GM12878 (cell line): ENCODE results near the gene FAM184B. TPM values are rescaled to one million over a fixed set of nuclear protein-coding genes. Genes with fewer than 3 reads are reported as not detected.

ENCODE experiments used
- ATAC-seq: fragments of 200-7000 bp; cut with Tn5 transposase; 3 replicates; pipeline ENCODE4 v1.9.1; 2020; ENCODE audit warnings: mild to moderate bottlenecking, moderate library complexity
- BruUV-seq: library from RNA; stranded (reverse); fragments of 400-500 nt; replicated peaks from 2 replicates; lab custom pipeline; 2021; lab: Mats Ljungman, UMichigan
- CTCF ChIA-PET: fragments of 300-600 bp; sonication (Branson Sonifier 250); formaldehyde crosslinking; extraction: SDS; loops from one replicate; lab custom pipeline; 2021; ENCODE audit warnings: inconsistent platforms; lab: Yijun Ruan, JAX
- POLR2A ChIA-PET: fragments of 350-600 bp; formaldehyde crosslinking; extraction: SDS; loops from one replicate; lab custom pipeline; 2021; ENCODE audit warnings: inconsistent platforms; lab: Charles Lee
- RAD21 ChIA-PET: fragments of 300-600 bp; sonication (Branson Sonifier 250); formaldehyde crosslinking; loops from one replicate; lab custom pipeline; 2023; ENCODE audit warnings: antibody characterized with exemption; ENCODE audit not compliant: unreplicated experiment; lab: Charles Lee
- SMC1A ChIA-PET: fragments of 300-600 bp; sonication (Branson Sonifier 250); formaldehyde crosslinking; loops from one replicate; lab custom pipeline; 2023; ENCODE audit not compliant: unreplicated experiment, uncharacterized antibody; lab: Charles Lee
- DNase-seq: peaks from one replicate; pipeline ENCODE4 v3.0.0-alpha.2; 2011; ENCODE audit warnings: low read depth, low spot score
- FAIRE-seq: peaks from 3 replicates; lab custom pipeline; 2011; peaks lifted over from hg19 to GRCh38; lab: Jason Lieb, UNC
- H2AFZ ChIP-seq: 2 replicates; pipeline ENCODE4 v1.6.0; 2011; ENCODE audit warnings: low read depth, low read length, control low read depth; ENCODE audit not compliant: control insufficient read depth
- H3K27ac ChIP-seq: 2 replicates; pipeline ENCODE4 v1.5.1; 2011; ENCODE audit warnings: control low read depth; ENCODE audit not compliant: control insufficient read depth, insufficient read depth
- H3K27me3 ChIP-seq, 2 experiments: replicated peaks in 1 of 2; 2 replicates each; pipeline versions ENCODE4 v1.6.0 to v1.6.1; 2011; ENCODE audit warnings: low read length in 1 of 2; ENCODE audit not compliant: control insufficient read depth in 2 of 2, insufficient read depth in 2 of 2
- H3K36me3 ChIP-seq, 2 experiments: 2 replicates each; pipeline ENCODE4 v1.5.1; 2011; ENCODE audit warnings: low read length in 1 of 2; ENCODE audit not compliant: control insufficient read depth in 2 of 2, insufficient read depth in 2 of 2
- H3K4me1 ChIP-seq: 2 replicates; pipeline ENCODE4 v1.6.1; 2011; ENCODE audit warnings: mild to moderate bottlenecking, low read length, moderate library complexity, mixed read lengths; ENCODE audit not compliant: control insufficient read depth, insufficient read depth
- H3K4me2 ChIP-seq: 2 replicates; pipeline ENCODE4 v1.6.0; 2011; ENCODE audit warnings: control low read depth; ENCODE audit not compliant: control insufficient read depth, insufficient read depth
- H3K4me3 ChIP-seq: fragments of 200-600 bp; sonication (generic); 2 replicates; pipeline ENCODE4 v1.5.1; 2016
- H3K79me2 ChIP-seq: 2 replicates; pipeline ENCODE4 v1.6.0; 2011; ENCODE audit warnings: low read length; ENCODE audit not compliant: control insufficient read depth, insufficient read depth
- H3K9ac ChIP-seq: 2 replicates; pipeline ENCODE4 v1.8.0; 2011; ENCODE audit warnings: low read length, control low read depth, mixed read lengths; ENCODE audit not compliant: control insufficient read depth, insufficient read depth
- H3K9me3 ChIP-seq: replicated peaks from 3 replicates; pipeline ENCODE4 v1.5.1; 2011; ENCODE audit warnings: mild to moderate bottlenecking, low read length; ENCODE audit not compliant: control insufficient read depth, insufficient read depth
- H4K20me1 ChIP-seq: 2 replicates; pipeline ENCODE4 v1.6.0; 2011; ENCODE audit not compliant: control insufficient read depth, insufficient read depth
- CTCF ChIP-seq, 3 experiments: IDR thresholded peaks in 2 of 3; conservative IDR thresholded peaks in 1 of 3; 2 replicates each; pipeline ENCODE4 v1.5.1; 2011; ENCODE audit warnings: low read depth in 3 of 3, low read length in 3 of 3, mild to moderate bottlenecking in 3 of 3, control low read depth in 2 of 3, moderate library complexity in 2 of 3, inconsistent platforms in 1 of 3, mixed read lengths in 1 of 3; ENCODE audit not compliant: control insufficient read depth in 2 of 3, insufficient read depth in 1 of 3; ENCODE audit errors: extremely low read depth in 1 of 3
- EED ChIP-seq: sonication (generic); IDR thresholded peaks from 2 replicates; pipeline ENCODE4 v1.6.1; 2016; ENCODE audit warnings: antibody characterized with exemption, low read depth
- FOS ChIP-seq: IDR thresholded peaks from 3 replicates; pipeline ENCODE4 v1.6.1; 2011; ENCODE audit warnings: borderline replicate concordance; ENCODE audit not compliant: insufficient read length; ENCODE audit errors: extremely low read depth
- HCFC1 ChIP-seq: fragments of 150-350 bp; IDR thresholded peaks from 2 replicates; pipeline ENCODE4 v1.6.1; 2014; ENCODE audit warnings: low read length
- SP1 ChIP-seq: IDR thresholded peaks from one replicate; pipeline ENCODE4 v1.6.1; 2011; ENCODE audit warnings: low read depth, low read length
- WGBS: methylation state at CpG from one replicate; pipeline ENCODE4 v1.1.6; 2016; ENCODE audit warnings: low lambda C conversion rate; ENCODE audit not compliant: insufficient replicate concordance, insufficient coverage; ENCODE audit errors: missing lambda C conversion rate; 5-methylcytosine and 5-hydroxymethylcytosine counted together
- in situ Hi-C: fragments of 300-500 bp; cut with MboI; formaldehyde crosslinking; loops from 9 replicates; pipeline ENCODE4 v1.14.3; 2018; ENCODE audit warnings: mixed read lengths
- intact Hi-C: fragments of 100-400 bp; cut with micrococcal nuclease; formaldehyde crosslinking; loops from one replicate; pipeline ENCODE4 v1.14.2; 2022; ENCODE audit not compliant: unreplicated experiment
- polyA plus RNA-seq, 11 experiments: library from polyadenylated mRNA; depleted of rRNA in 4 of 11; unstranded in 6 of 11; stranded (reverse) in 5 of 11; fragments of >200 nt; fragmentation: Nextera tagmentation in 4 of 11; fragmentation: Illumina TruSeq in 1 of 11; extraction: Ambion mirVana in 4 of 11; extraction: Trizol in 1 of 11; gene quantifications; 1 replicate in 1 of 11; 2 replicates in 10 of 11; pipeline versions ENCODE4 v1.2.1 to v1.2.3, GENCODE V29; 2011 to 2016; ENCODE audit warnings: inconsistent platforms in 2 of 11, missing spikeins in 2 of 11, low read depth in 1 of 11
- total RNA-seq, 4 experiments: library from RNA; depleted of rRNA in 3 of 4; stranded (reverse); fragments of >200 nt in 3 of 4; fragmentation: Illumina TruSeq in 1 of 4; extraction: Trizol in 1 of 4; gene quantifications; 2 replicates each; pipeline versions ENCODE4 v1.2.1 to v1.2.3, GENCODE V29; 2013 to 2021

The FAM184B gene
- total and polyA plus RNA-seq, 10 of the 15 experiments (the other 5 are each of a cell fraction or from before 2014, with no cell fraction given) = under 0.01 TPM; not detected in 9

GRCh38 chr4:17785858-17786257 is 4.4 kb upstream of the FAM184B start:
- ChIA-PET CTCF (interaction anchor here (1.2 kb wide), 1 partner anchor 20 kb away, joined by 4 read pairs; no protein-coding TSS in a partner anchor), RAD21 (no interaction called here), SMC1A (interaction anchor here (1.3 kb wide), 1 partner anchor 9 kb away, joined by 3 read pairs; no protein-coding TSS in a partner anchor), POLR2A (no interaction called here)
- no peak for DNase-seq
- H3K9ac ChIP-seq = no peak overlapping the region
- no peak overlapping the region for H3K4me3 ChIP-seq
- no peak for ATAC-seq
- TF ChIP-seq CTCF (IDR thresholded peaks at IDR 0.05 in 2 of 3, conservative IDR thresholded peaks at IDR 0.05 in 1 of 3; ENCODE audit: control insufficient read depth in 2 of 3, extremely low read depth in 1 of 3, insufficient read depth in 1 of 3, low read depth in 3 of 3, low read length in 3 of 3) (peak in 1 of 3 experiments; percentile 11; a peak in 1 of 6 replicates), EED (no peak), FOS (no peak), HCFC1 (no peak), SP1 (no peak)
- H3K79me2 ChIP-seq = no peaks in the 10 kb centered on the region
- H3K9me3 ChIP-seq = no peaks in the 10 kb centered on the region
- H3K36me3 ChIP-seq = no peaks in the 10 kb centered on the region
- 85% methylated on average over 5 of the region's 5 CpGs for WGBS
- no peaks in the 10 kb centered on the region for H3K4me1 ChIP-seq
- no peak for FAIRE-seq
- H4K20me1 ChIP-seq = no peaks in the 10 kb centered on the region
- H3K27me3 ChIP-seq = peaks cover 0 to under 1% of the 10 kb centered on the region in 2 experiments; a peak in 3 of 4 replicates
- H3K27ac ChIP-seq = no peak overlapping the region
- BruUV-seq = no TSS peak
- intact Hi-C loops = no loop called here
- no peak overlapping the region for H2AFZ ChIP-seq
- H3K4me2 ChIP-seq = no peak overlapping the region
- in situ Hi-C loops = no loop called here
